GM12878 (cell line): ENCODE data around the gene ELFN2.

ENCODE experiments used
- CREB1 ChIP-seq: IDR thresholded peaks from 2 replicates; pipeline ENCODE4 v1.6.1; 2012; ENCODE audit warnings: low read depth, mild to moderate bottlenecking, inconsistent platforms
- EZH2 ChIP-seq: IDR thresholded peaks from 2 replicates; pipeline ENCODE4 v1.6.1; 2012; ENCODE audit warnings: low read depth, mild to moderate bottlenecking, control low read depth, inconsistent platforms, low read length, borderline replicate concordance; ENCODE audit not compliant: control insufficient read depth
- MTA3 ChIP-seq: IDR thresholded peaks from 2 replicates; pipeline ENCODE4 v1.6.1; 2012; ENCODE audit warnings: low read length, inconsistent platforms, borderline replicate concordance
- POLR2A ChIP-seq: IDR thresholded peaks from 2 replicates; pipeline ENCODE4 v1.6.1; 2011; ENCODE audit warnings: low read depth, mild to moderate bottlenecking, low read length
- POLR2AphosphoS5 ChIP-seq: IDR thresholded peaks from 2 replicates; pipeline ENCODE4 v1.6.1; 2011; ENCODE audit warnings: mild to moderate bottlenecking, low read length, inconsistent platforms
- RAD21 ChIP-seq: IDR thresholded peaks from 2 replicates; pipeline ENCODE4 v1.6.1; 2011; ENCODE audit warnings: mild to moderate bottlenecking, low read depth, low read length, moderate library complexity; ENCODE audit not compliant: insufficient read depth
- SMARCA5 ChIP-seq: fragments of 450-650 bp; IDR thresholded peaks from 2 replicates; pipeline ENCODE4 v1.6.1; 2017; ENCODE audit warnings: mild to moderate bottlenecking
- SUPT20H ChIP-seq: IDR thresholded peaks from 2 replicates; pipeline ENCODE4 v1.6.1; 2011; ENCODE audit warnings: low read depth, mild to moderate bottlenecking, low read length, moderate library complexity, borderline replicate concordance; ENCODE audit not compliant: control insufficient read depth
- ZNF274 ChIP-seq: IDR thresholded peaks from one replicate; pipeline ENCODE4 v1.8.0; 2011; ENCODE audit not compliant: insufficient read length, insufficient read depth
- TF ChIP-seq, protein P1 (sequence below): IDR thresholded peaks from 2 replicates; pipeline ENCODE4 v1.6.1; 2012; ENCODE audit warnings: low read depth, low read length, improper control_type of control experiment
- TF ChIP-seq, protein P2 (sequence below), 3 experiments: IDR thresholded peaks in 2 of 3; conservative IDR thresholded peaks in 1 of 3; 2 replicates each; pipeline ENCODE4 v1.5.1; 2011; ENCODE audit warnings: low read depth in 3 of 3, low read length in 3 of 3, mild to moderate bottlenecking in 3 of 3, control low read depth in 2 of 3, moderate library complexity in 2 of 3, inconsistent platforms in 1 of 3, mixed read lengths in 1 of 3; ENCODE audit not compliant: control insufficient read depth in 2 of 3, insufficient read depth in 1 of 3; ENCODE audit errors: extremely low read depth in 1 of 3

DNA sequence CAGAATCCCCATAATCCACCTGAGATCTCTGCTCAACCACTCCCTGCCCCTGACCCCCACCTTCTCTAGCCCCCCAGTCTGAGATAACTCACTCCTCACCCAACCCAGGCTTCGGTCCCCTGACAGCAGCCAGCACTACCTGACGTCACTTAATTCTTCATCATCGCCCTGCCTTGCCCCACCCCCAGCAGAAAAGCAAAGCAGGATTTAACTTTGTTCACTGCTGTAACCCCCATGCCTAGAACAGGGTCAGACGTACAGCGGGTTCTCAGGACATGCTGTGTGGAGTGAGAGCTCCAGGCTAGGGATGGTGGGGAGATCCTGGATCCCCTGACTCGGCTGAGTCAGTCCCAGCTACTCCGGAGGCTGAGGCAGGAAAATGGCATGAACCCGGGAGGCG lies 45.8 kb downstream of the ELFN2 start:
- TF ChIP-seq POLR2A: no peak
- TF ChIP-seq RAD21: no peak
- TF ChIP-seq POLR2AphosphoS5: no peak
- TF ChIP-seq SUPT20H: no peak
- no peak for TF ChIP-seq CREB1
- no peak for TF ChIP-seq SMARCA5
- TF ChIP-seq, protein P1, sequence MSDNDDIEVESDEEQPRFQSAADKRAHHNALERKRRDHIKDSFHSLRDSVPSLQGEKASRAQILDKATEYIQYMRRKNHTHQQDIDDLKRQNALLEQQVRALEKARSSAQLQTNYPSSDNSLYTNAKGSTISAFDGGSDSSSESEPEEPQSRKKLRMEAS: no peak
- TF ChIP-seq, protein P2, sequence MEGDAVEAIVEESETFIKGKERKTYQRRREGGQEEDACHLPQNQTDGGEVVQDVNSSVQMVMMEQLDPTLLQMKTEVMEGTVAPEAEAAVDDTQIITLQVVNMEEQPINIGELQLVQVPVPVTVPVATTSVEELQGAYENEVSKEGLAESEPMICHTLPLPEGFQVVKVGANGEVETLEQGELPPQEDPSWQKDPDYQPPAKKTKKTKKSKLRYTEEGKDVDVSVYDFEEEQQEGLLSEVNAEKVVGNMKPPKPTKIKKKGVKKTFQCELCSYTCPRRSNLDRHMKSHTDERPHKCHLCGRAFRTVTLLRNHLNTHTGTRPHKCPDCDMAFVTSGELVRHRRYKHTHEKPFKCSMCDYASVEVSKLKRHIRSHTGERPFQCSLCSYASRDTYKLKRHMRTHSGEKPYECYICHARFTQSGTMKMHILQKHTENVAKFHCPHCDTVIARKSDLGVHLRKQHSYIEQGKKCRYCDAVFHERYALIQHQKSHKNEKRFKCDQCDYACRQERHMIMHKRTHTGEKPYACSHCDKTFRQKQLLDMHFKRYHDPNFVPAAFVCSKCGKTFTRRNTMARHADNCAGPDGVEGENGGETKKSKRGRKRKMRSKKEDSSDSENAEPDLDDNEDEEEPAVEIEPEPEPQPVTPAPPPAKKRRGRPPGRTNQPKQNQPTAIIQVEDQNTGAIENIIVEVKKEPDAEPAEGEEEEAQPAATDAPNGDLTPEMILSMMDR (IDR thresholded peaks at IDR 0.05 in 2 of 3, conservative IDR thresholded peaks at IDR 0.05 in 1 of 3; ENCODE audit: control insufficient read depth in 2 of 3, extremely low read depth in 1 of 3, insufficient read depth in 1 of 3, low read depth in 3 of 3, low read length in 3 of 3): no peak
- no peak for TF ChIP-seq MTA3
- no peak for TF ChIP-seq EZH2
- TF ChIP-seq ZNF274: no peak
